Vagina (tissue), 2 donors: ENCODE measurements around the gene IQUB. TPM values are rescaled to one million over a fixed set of nuclear protein-coding genes. Genes with fewer than 3 reads are reported as not detected.
A peak's percentile ranks its signal among the peaks of the same experiment; 100 is the strongest.
"Not testable (repeated sequence)": the region's sequence is repeated elsewhere in the genome, so short reads cannot be mapped to it uniquely, and the experiment has no call there.

ENCODE experiments used
- DNase-seq, 2 donors: peaks; one replicate each; pipeline ENCODE4 v3.0.0-alpha.2; 2017; ENCODE audit errors: extremely low spot score in 2 of 2
- H3K27ac ChIP-seq: fragments of 200-600 bp; sonication (generic); one replicate; pipeline ENCODE4 v1.5.1; 2019
- H3K27me3 ChIP-seq: fragments of 200-600 bp; sonication (generic); one replicate; pipeline ENCODE4 v1.5.1; 2019
- H3K36me3 ChIP-seq, 2 donors: fragments of 200-600 bp; sonication (generic); one replicate each; pipeline ENCODE4 v1.5.1; 2017 to 2019
- H3K4me1 ChIP-seq: fragments of 200-600 bp; sonication (generic); one replicate; pipeline ENCODE4 v1.5.1; 2019
- H3K4me3 ChIP-seq, 2 donors: fragments of 200-600 bp; sonication (generic); 1 replicate in 1 of 2; 2 replicates in 1 of 2; pipeline ENCODE4 v1.5.1; 2016 to 2019
- H3K9me3 ChIP-seq: fragments of 200-600 bp; sonication (generic); one replicate; pipeline ENCODE4 v1.5.1; 2019
- CTCF ChIP-seq, 3 experiments: fragments of 450-650 bp in 2 of 3; fragments of 200-600 bp in 1 of 3; sonication (generic) in 1 of 3; IDR thresholded peaks; one replicate each; pipeline ENCODE4 v1.5.1; 2017 to 2019; ENCODE audit warnings: antibody characterized with exemption in 3 of 3, mild to moderate bottlenecking in 2 of 3, moderate library complexity in 2 of 3
- POLR2A ChIP-seq, 2 donors: fragments of 450-650 bp; IDR thresholded peaks; one replicate each; pipeline ENCODE4 v1.6.1; 2017; ENCODE audit warnings: antibody characterized with exemption in 2 of 2, mild to moderate bottlenecking in 2 of 2, moderate library complexity in 2 of 2
- POLR2AphosphoS5 ChIP-seq, 2 donors: sonication (generic); formaldehyde crosslinking; IDR thresholded peaks; one replicate each; pipeline ENCODE4 v1.9.0; 2017; ENCODE audit warnings: antibody characterized with exemption in 2 of 2, mild to moderate bottlenecking in 2 of 2, low read depth in 1 of 2; ENCODE audit not compliant: insufficient read depth in 1 of 2
- intact Hi-C: fragments of 100-400 bp; cut with DNase I; formaldehyde crosslinking; loops from one replicate; pipeline ENCODE4 v1.15.1; 2023
- total RNA-seq: library from RNA; depleted of rRNA; stranded (reverse); fragments of >200 nt; gene quantifications from one replicate; pipeline ENCODE4 v1.2.3, GENCODE V29; 2016

The IQUB gene
- total RNA-seq, 1 donor from 2014 or later, result 0.98 TPM

- Histone ChIP-seq H3K4me1 (peaks cover 26% of the 10 kb centered on the region), H3K36me3 (peaks cover 0 to 10% of the 10 kb centered on the region in 2 donors), H3K27me3 (no peaks in the 10 kb centered on the region), H3K9me3 (no peaks in the 10 kb centered on the region), H3K27ac (peak within 1 kb of the TSS; percentile 76), H3K4me3 (peak within 1 kb of the TSS; percentile 84 to 95)
- DNase-seq, result peak in 1 of 2 donors; percentile 99
- intact Hi-C loops, result no loop called here
- TF ChIP-seq POLR2AphosphoS5 (IDR thresholded peaks at IDR 0.05; ENCODE audit: insufficient read depth in 1 of 2, low read depth in 1 of 2), result peak; percentile 73 to 98
- TF ChIP-seq POLR2A (IDR thresholded peaks at IDR 0.05), result peak in 1 of 2 donors; percentile 41
- no peak for TF ChIP-seq CTCF (IDR thresholded peaks at IDR 0.05)
Measured at GRCh38 chr7:123557398-123558288, 23.2 kb upstream of the IQUB start, which contains the start of gene NDUFA5. NDUFA5 (minus strand) TSS chr7:123557818; CDS start chr7:123557795, 23 bp downstream.

- peaks cover 26% of the 10 kb centered on the region for H3K4me1 ChIP-seq
- intact Hi-C loops, result no loop called here
- no peak for TF ChIP-seq POLR2AphosphoS5 (IDR thresholded peaks at IDR 0.05; ENCODE audit: insufficient read depth in 1 of 2, low read depth in 1 of 2)
- no peak for TF ChIP-seq POLR2A (IDR thresholded peaks at IDR 0.05)
- no peak for TF ChIP-seq CTCF (IDR thresholded peaks at IDR 0.05)
- peak overlapping the region; percentile 76 for H3K27ac ChIP-seq
- peaks cover 0 to 13% of the 10 kb centered on the region in 2 donors for H3K36me3 ChIP-seq
- DNase-seq, result no peak
- peak overlapping the region; percentile 84 to 95 for H3K4me3 ChIP-seq
- no peaks in the 10 kb centered on the region for H3K27me3 ChIP-seq
- H3K9me3 ChIP-seq, result no peaks in the 10 kb centered on the region
Measured at GRCh38 chr7:123557016-123557397, 22.6 kb upstream of the IQUB start.

- Histone ChIP-seq H3K27ac (no peak overlapping the region), H3K4me3 (no peak overlapping the region), H3K9me3 (no peaks in the 10 kb centered on the region), H3K36me3 (peaks cover 0 to 13% of the 10 kb centered on the region in 2 donors), H3K4me1 (peaks cover 26% of the 10 kb centered on the region), H3K27me3 (no peaks in the 10 kb centered on the region)
- no peak for DNase-seq
- TF ChIP-seq CTCF (IDR thresholded peaks at IDR 0.05) (no peak), POLR2AphosphoS5 (IDR thresholded peaks at IDR 0.05; ENCODE audit: insufficient read depth in 1 of 2, low read depth in 1 of 2) (no peak), POLR2A (IDR thresholded peaks at IDR 0.05) (no peak)
- intact Hi-C loops, result no loop called here
Measured at GRCh38 chr7:123555484-123555883, 21.1 kb upstream of the IQUB start.

- TF ChIP-seq CTCF (IDR thresholded peaks at IDR 0.05) (no peak), POLR2AphosphoS5 (IDR thresholded peaks at IDR 0.05; ENCODE audit: insufficient read depth in 1 of 2, low read depth in 1 of 2) (no peak), POLR2A (IDR thresholded peaks at IDR 0.05) (no peak)
- H3K27me3 ChIP-seq, result no peaks in the 10 kb centered on the region
- H3K36me3 ChIP-seq, result peaks cover 0 to 29% of the 10 kb centered on the region in 2 donors
- H3K4me3 ChIP-seq, result no peak overlapping the region
- H3K27ac ChIP-seq, result no peak overlapping the region
- intact Hi-C loops, result no loop called here
- no peak for DNase-seq
- no peaks in the 10 kb centered on the region for H3K9me3 ChIP-seq
- peaks cover 35% of the 10 kb centered on the region for H3K4me1 ChIP-seq
Measured at GRCh38 chr7:123553159-123553558, 18.8 kb upstream of the IQUB start.

GRCh38 chr7:123552641-123553040, 18.2 kb upstream of the IQUB start:
- no peak overlapping the region for H3K4me3 ChIP-seq
- no peak for DNase-seq
- intact Hi-C loops, result no loop called here
- peaks cover 0 to 29% of the 10 kb centered on the region in 2 donors for H3K36me3 ChIP-seq
- TF ChIP-seq POLR2A (IDR thresholded peaks at IDR 0.05) (no peak), POLR2AphosphoS5 (IDR thresholded peaks at IDR 0.05; ENCODE audit: insufficient read depth in 1 of 2, low read depth in 1 of 2) (no peak), CTCF (IDR thresholded peaks at IDR 0.05) (no peak)
- H3K27ac ChIP-seq, result no peak overlapping the region
- H3K9me3 ChIP-seq, result no peaks in the 10 kb centered on the region
- H3K4me1 ChIP-seq, result peaks cover 35% of the 10 kb centered on the region
- no peaks in the 10 kb centered on the region for H3K27me3 ChIP-seq

- H3K27ac ChIP-seq, intact Hi-C loops, H3K9me3 ChIP-seq, H3K4me3 ChIP-seq, DNase-seq, H3K27me3 ChIP-seq: not testable (repeated sequence)
- peaks cover 0 to 29% of the 10 kb centered on the region in 2 donors for H3K36me3 ChIP-seq
- H3K4me1 ChIP-seq, result peaks cover 35% of the 10 kb centered on the region
Measured at GRCh38 chr7:123552134-123552533, 17.7 kb upstream of the IQUB start.
